Astrocyte (in vitro differentiated cells and primary cell): ENCODE measurements around the gene MEN1. TPM values are rescaled to one million over a fixed set of nuclear protein-coding genes. Genes with fewer than 3 reads are reported as not detected.

Experiments used
- DNase-seq: peaks from one replicate; pipeline ENCODE4 v3.0.0-alpha.2; 2010; ENCODE audit warnings: low read depth
- FAIRE-seq: peaks from 2 replicates; lab custom pipeline; 2011; peaks lifted over from hg19 to GRCh38; lab: Jason Lieb, UNC
- H2AFZ ChIP-seq: 2 replicates; pipeline ENCODE4 v1.6.0; 2012; ENCODE audit warnings: low read depth, low read length, inconsistent platforms
- H3K27ac ChIP-seq: 2 replicates; pipeline ENCODE4 v1.5.1; 2011; ENCODE audit warnings: low read depth, low read length, inconsistent platforms
- H3K27me3 ChIP-seq: 2 replicates; pipeline ENCODE4 v1.6.0; 2011; ENCODE audit warnings: low read length, inconsistent platforms; ENCODE audit not compliant: insufficient read depth
- H3K36me3 ChIP-seq: 2 replicates; pipeline ENCODE4 v1.5.1; 2011; ENCODE audit warnings: low read length, inconsistent platforms; ENCODE audit not compliant: insufficient read depth
- H3K4me1 ChIP-seq: 2 replicates; pipeline ENCODE4 v1.5.1; 2011; ENCODE audit warnings: low read length, inconsistent platforms; ENCODE audit not compliant: insufficient read depth
- H3K4me2 ChIP-seq: 2 replicates; pipeline ENCODE4 v1.6.0; 2012; ENCODE audit warnings: low read length, inconsistent platforms
- H3K4me3 ChIP-seq: 2 replicates; pipeline ENCODE4 v1.5.1; 2011; ENCODE audit warnings: low read depth, mild to moderate bottlenecking, low read length, inconsistent platforms; ENCODE audit not compliant: insufficient read depth
- H3K79me2 ChIP-seq: 2 replicates; pipeline ENCODE4 v1.6.0; 2012; ENCODE audit warnings: mild to moderate bottlenecking, low read length, inconsistent platforms; ENCODE audit not compliant: insufficient read depth
- H3K9ac ChIP-seq: 2 replicates; pipeline ENCODE4 v1.6.0; 2012; ENCODE audit warnings: mild to moderate bottlenecking, low read length, inconsistent platforms
- H3K9me3 ChIP-seq: 2 replicates; pipeline ENCODE4 v1.5.1; 2012; ENCODE audit warnings: low read depth, mild to moderate bottlenecking, low read length, inconsistent platforms; ENCODE audit not compliant: insufficient read depth
- H4K20me1 ChIP-seq: 2 replicates; pipeline ENCODE4 v1.6.0; 2012; ENCODE audit warnings: low read length, inconsistent platforms; ENCODE audit not compliant: insufficient read depth
- H3K27ac Mint-ChIP-seq: one replicate; pipeline ENCODE4 v1.8.0; 2021; ENCODE audit warnings: mild to moderate bottlenecking, mixed read lengths; ENCODE audit not compliant: unreplicated experiment
- H3K27me3 Mint-ChIP-seq: one replicate; pipeline ENCODE4 v1.8.0; 2021; ENCODE audit warnings: low read depth, mixed read lengths; ENCODE audit not compliant: unreplicated experiment
- H3K36me3 Mint-ChIP-seq: one replicate; pipeline ENCODE4 v1.8.0; 2021; ENCODE audit warnings: low read depth, mixed read lengths; ENCODE audit not compliant: unreplicated experiment
- H3K4me1 Mint-ChIP-seq: one replicate; pipeline ENCODE4 v1.8.0; 2021; ENCODE audit warnings: low read depth, mixed read lengths; ENCODE audit not compliant: unreplicated experiment
- H3K4me3 Mint-ChIP-seq: one replicate; pipeline ENCODE4 v1.8.0; 2021; ENCODE audit warnings: mild to moderate bottlenecking, moderate library complexity, mixed read lengths; ENCODE audit not compliant: unreplicated experiment
- H3K9me3 Mint-ChIP-seq: one replicate; pipeline ENCODE4 v1.8.0; 2021; ENCODE audit warnings: mild to moderate bottlenecking, mixed read lengths; ENCODE audit not compliant: unreplicated experiment
- EZH2 ChIP-seq: IDR thresholded peaks from 2 replicates; pipeline ENCODE4 v1.6.1; 2012; ENCODE audit warnings: mild to moderate bottlenecking, low read length, inconsistent platforms; ENCODE audit not compliant: insufficient read depth
- total RNA-seq: library from RNA; stranded (reverse); gene quantifications from 2 replicates; pipeline ENCODE4 v1.2.1, GENCODE V29; 2021
- TF ChIP-seq, protein P1 (sequence below): IDR thresholded peaks from 2 replicates; pipeline ENCODE4 v1.5.1; 2011; ENCODE audit warnings: low read depth, mild to moderate bottlenecking, inconsistent platforms, low read length, moderate library complexity; ENCODE audit not compliant: insufficient read depth

The MEN1 gene
- total RNA-seq, 1 donor from 2014 or later: 26.0 TPM

DNA sequence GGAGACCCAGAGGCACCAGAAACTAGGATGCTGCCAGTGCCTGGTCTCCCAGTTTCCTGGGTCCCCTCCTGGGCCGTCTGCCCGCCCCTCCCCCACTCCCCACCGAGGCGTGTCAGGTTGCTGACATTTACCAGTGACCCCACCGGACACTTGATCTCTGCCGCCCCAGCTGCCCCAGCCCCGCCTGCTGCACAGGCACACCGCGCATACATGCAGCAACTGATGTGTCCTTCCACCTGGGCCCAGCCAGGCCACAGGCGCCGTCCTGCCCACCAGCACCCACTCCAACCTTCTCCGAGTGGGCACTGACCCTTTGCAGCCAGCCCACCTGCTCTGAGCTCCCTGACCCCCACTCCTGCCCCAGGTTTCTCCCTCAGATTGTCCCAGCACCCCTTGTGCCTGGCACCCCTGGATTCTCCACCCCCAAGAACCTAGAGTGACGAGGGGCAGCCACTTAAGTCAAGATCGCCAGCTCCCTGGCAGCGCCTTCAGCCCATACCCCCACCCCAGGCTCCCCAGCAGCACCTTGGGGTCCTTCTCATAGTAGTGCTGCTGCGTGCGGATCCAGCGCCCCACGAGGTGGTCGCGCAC is 51.1 kb downstream of the MEN1 start:
- FAIRE-seq: no peak
- Mint-ChIP-seq H3K4me3 (no peak overlapping the region), H3K36me3 (peaks cover 11% of the 10 kb centered on the region)

DNA sequence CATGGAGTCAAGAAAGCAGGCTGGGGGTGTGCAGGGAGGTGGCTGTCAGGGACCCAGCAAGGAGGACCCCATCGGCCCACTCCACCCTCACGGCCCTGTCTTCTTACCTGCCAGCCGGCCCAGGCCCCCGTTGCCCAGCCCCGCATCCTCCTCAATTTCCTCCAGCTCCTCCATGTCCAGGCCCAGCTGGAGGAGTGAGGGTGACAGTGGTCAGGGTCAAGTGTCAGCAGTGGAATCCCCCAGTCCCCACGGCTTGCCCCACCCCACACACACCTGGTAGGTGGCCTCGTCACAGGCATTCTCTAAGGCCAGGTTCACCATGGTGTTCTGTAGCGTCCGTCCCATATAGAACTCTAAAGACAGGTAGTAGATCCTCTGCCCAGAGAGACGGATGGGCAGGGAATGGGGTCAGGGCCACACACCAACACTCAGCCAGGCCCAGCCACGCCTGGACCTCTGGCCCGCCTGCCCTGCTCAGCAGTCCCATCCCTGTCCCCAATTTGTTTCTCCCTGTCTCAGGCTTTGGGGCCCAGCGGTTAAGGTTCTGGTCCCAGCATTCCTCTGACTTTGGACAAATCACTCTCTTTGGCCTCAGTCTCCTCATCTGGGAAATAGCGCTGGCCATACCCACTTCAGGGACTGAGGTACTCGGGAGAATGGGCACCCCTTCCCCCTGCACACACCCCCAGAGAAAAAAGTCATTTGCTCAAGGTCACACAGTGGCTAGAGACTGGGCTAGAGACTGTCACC is 51.8 kb downstream of the MEN1 start:
- Histone ChIP-seq H3K4me2 (no peak overlapping the region), H3K27me3 (no peaks in the 10 kb centered on the region), H3K4me1 (peaks cover 10% of the 10 kb centered on the region), H3K27ac (no peak overlapping the region), H4K20me1 (peaks cover 31% of the 10 kb centered on the region), H3K9me3 (no peaks in the 10 kb centered on the region), H3K4me3 (no peak overlapping the region), H2AFZ (no peak overlapping the region), H3K36me3 (peaks cover 8% of the 10 kb centered on the region), H3K9ac (no peak overlapping the region), H3K79me2 (no peaks in the 10 kb centered on the region)
- H3K27me3 Mint-ChIP-seq: peaks cover 4% of the 10 kb centered on the region
- FAIRE-seq: no peak
- H3K4me3 Mint-ChIP-seq: no peak overlapping the region
- H3K9me3 Mint-ChIP-seq: no peaks in the 10 kb centered on the region
- no peak overlapping the region for H3K27ac Mint-ChIP-seq
- H3K4me1 Mint-ChIP-seq: peaks cover 25% of the 10 kb centered on the region
- no peak for TF ChIP-seq EZH2
- TF ChIP-seq, protein P1, sequence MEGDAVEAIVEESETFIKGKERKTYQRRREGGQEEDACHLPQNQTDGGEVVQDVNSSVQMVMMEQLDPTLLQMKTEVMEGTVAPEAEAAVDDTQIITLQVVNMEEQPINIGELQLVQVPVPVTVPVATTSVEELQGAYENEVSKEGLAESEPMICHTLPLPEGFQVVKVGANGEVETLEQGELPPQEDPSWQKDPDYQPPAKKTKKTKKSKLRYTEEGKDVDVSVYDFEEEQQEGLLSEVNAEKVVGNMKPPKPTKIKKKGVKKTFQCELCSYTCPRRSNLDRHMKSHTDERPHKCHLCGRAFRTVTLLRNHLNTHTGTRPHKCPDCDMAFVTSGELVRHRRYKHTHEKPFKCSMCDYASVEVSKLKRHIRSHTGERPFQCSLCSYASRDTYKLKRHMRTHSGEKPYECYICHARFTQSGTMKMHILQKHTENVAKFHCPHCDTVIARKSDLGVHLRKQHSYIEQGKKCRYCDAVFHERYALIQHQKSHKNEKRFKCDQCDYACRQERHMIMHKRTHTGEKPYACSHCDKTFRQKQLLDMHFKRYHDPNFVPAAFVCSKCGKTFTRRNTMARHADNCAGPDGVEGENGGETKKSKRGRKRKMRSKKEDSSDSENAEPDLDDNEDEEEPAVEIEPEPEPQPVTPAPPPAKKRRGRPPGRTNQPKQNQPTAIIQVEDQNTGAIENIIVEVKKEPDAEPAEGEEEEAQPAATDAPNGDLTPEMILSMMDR: no peak
- no peak for DNase-seq
- peaks cover 11% of the 10 kb centered on the region for H3K36me3 Mint-ChIP-seq

More for the DNA sequence above, 51.1 kb downstream of the MEN1 start:
- Histone ChIP-seq H3K27ac (no peak overlapping the region), H3K79me2 (no peaks in the 10 kb centered on the region), H3K4me2 (no peak overlapping the region), H3K36me3 (peaks cover 12% of the 10 kb centered on the region), H3K4me3 (no peak overlapping the region), H3K9me3 (no peaks in the 10 kb centered on the region), H3K27me3 (no peaks in the 10 kb centered on the region), H4K20me1 (peaks cover 38% of the 10 kb centered on the region), H3K4me1 (peaks cover 17% of the 10 kb centered on the region), H3K9ac (no peak overlapping the region), H2AFZ (no peak overlapping the region)
- no peak for DNase-seq
- TF ChIP-seq EZH2: no peak
- TF ChIP-seq, protein P1: no peak
- Mint-ChIP-seq H3K4me1 (peaks cover 31% of the 10 kb centered on the region), H3K9me3 (no peaks in the 10 kb centered on the region), H3K27ac (peak overlapping the region; percentile 66), H3K27me3 (peaks cover 4% of the 10 kb centered on the region)
